GM21786 (cell line): ENCODE measurements around the gene STAMBP.
A peak's percentile ranks its signal among the peaks of the same experiment; 100 is the strongest.
"Not testable (repeated sequence)": the region's sequence is repeated elsewhere in the genome, so short reads cannot be mapped to it uniquely, and the experiment has no call there.

Experiments used
- ATAC-seq: cut with Tn5 transposase; IDR thresholded peaks from one replicate; pipeline ENCODE4 v1.9.1; 2021; ENCODE audit not compliant: unreplicated experiment

Gene STAMBP

DNA sequence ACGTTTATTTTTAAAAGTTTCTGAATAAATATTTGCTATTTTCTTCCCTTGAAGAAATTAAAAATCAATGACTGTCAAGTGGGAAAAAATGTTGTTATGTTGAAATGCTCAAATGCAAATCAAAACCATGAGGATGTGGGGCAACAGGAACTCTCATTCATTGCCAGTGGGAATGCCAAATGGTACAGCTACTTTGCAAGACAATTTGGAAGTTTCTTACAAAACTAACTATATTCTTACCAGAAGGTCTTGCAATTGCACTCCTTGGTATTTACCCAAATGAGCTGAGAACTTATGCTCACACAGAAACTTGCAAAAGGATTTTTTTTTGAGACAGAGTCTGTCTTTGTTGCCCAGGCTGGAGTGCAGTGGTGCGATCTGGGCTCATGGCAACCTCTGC lies 56.6 kb downstream of the STAMBP start:
- no peak for ATAC-seq

DNA sequence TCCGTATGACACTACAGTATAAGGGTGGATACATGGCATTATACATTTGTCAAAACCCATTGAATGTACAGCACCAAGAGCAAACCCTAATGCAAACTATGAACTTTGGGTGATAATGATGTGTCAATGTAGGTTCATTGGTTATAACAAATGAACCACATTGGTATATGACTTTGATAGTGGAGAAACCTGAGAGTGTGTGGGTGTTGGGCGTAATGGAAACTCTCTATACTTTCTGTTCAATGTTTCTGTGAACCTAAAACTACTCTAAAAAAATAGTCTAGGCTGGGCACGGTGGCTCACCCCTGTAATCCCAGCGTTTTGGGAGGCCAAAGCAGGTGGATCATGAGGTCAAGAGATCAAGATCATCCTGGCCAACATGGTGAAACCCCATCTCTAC lies 57.6 kb downstream of the STAMBP start:
- no peak for ATAC-seq

DNA sequence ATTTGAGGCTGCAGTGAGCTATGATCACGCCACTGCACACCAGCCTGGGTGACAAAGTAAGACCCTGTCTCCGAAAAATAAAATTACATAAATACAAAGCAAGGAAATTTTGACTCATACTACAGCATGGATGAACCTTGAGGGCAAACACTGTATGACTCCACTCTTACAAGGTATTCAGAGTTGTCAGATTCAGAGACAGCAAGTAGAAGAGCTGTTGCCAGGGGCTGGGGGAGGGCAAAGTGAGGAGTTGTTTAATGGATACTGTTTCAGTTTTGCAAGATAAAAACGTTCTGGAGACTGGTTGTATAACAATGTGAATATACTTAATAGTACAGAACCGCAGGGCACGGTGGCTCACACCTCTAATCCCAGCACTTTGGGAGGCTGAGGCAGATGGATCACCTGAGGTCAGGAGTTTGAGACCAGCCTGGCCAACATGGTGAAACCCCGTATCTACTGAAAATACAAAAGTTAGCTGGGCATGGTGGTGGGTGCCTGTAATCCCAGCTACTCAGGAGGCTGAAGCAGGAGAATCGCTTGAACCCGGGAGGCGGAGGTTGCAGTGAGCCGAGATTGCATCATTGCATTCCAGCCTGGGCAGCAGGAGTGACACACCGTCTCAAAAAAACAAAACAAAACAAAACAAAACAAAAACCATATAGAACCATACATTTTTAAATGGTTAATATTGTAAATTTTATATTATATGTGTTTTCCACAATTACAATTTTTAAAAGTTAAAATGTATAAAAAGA lies 59.0 kb downstream of the STAMBP start:
- not testable (repeated sequence) for ATAC-seq

DNA sequence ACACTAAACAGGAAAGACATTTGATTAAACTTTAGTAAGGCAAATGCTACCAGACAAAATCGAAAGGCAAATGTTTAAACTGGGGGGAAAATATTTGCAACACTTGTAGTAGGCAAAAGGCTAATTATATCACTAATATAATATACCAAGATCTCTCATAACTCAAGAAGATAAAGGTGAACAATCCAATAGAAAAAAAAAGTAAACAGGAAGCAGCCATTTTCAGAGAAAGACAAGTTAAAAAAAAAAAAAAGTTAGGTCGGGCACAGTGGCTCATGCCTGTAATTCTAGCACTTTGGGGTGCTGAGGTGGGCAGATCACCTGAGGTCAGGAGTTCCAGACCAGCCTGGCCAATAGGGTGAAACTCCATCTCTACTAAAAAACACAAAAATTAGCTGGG lies 59.6 kb downstream of the STAMBP start:
- no peak for ATAC-seq

DNA sequence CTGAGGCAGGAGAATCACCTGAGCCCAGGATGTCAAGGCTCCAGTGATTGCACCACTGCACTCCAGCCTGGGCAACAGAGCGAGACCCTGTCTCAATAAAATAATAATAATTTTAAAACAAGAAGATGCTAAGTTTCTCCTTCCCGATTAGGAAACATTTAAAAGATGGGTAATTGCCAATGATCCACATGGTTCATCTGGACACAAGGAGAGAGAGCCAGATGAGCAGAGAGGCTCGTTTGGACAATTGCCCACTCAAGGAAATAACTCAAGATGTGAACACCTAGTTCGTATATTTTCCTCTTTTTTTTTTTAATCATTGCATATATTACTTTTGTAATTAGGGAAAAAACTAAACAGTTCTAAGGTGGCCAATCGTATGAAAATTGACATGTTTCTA lies 60.4 kb downstream of the STAMBP start:
- ATAC-seq: no peak

DNA sequence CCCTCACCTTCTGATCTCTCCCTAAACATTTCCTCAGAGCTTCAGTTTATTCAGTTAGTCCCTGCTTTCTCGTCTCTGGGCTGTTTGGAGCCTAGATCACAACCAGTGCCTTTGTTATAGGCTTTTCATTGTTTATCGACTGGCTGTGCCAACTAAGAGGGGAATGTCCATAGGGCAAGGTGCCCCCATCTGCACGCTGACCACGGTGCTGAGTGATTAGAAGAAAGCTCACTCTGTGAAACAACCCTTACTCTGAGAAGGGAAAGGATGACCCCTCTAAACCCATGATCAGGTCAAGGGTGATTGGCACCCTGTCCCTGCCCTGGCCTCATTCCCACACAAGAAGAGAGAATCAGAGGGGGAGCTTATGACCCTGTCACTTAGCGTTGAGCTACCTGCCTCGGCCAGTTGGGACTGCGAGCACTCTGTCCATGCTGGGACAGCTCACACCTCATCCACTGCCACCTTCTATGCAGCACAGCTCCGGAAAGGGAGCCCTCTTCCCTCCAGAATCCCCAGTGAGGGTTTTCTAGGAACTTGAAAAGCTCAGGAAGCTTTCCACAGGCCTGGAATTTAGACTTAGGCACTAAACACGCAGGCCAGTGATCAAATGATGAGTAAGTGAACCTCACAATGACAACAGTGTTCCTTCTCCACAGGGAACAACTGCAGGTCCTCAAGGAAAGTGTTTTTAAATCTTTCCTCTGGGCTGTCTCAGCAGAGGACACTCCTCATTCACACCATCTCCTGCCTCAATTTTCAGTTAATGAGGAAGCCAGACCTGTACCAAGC lies 61.7 kb downstream of the STAMBP start:
- ATAC-seq: no peak

DNA sequence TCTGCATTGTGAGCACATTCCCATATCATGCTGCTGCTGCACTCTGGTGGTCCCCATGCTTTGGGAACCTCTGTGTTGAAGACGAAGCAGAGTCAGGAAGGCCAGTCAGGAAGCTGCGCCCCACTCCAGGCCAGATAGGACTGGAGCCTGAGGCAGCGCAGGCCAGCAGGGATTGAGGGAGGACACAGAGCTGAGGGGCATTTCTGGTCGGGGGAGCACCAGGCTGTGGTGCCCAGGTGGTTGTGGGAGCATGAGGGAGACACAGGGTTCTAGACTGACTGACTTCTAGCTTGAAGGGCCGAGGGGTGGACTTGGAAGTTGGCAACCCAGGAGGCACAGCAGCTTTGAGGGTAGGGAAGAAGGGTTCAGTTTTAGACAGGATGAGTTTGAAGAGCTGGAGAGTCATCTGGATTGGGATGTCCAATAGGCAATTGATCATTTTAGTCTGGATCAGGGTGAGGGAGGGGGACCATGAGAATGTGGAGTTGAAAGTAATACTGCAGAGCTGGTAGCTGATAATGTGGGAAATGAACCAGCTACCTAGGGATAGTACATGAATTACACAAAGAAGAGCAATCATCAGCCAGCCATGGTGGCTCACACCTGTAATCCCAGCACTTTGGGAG lies 62.6 kb downstream of the STAMBP start:
- ATAC-seq: no peak

DNA sequence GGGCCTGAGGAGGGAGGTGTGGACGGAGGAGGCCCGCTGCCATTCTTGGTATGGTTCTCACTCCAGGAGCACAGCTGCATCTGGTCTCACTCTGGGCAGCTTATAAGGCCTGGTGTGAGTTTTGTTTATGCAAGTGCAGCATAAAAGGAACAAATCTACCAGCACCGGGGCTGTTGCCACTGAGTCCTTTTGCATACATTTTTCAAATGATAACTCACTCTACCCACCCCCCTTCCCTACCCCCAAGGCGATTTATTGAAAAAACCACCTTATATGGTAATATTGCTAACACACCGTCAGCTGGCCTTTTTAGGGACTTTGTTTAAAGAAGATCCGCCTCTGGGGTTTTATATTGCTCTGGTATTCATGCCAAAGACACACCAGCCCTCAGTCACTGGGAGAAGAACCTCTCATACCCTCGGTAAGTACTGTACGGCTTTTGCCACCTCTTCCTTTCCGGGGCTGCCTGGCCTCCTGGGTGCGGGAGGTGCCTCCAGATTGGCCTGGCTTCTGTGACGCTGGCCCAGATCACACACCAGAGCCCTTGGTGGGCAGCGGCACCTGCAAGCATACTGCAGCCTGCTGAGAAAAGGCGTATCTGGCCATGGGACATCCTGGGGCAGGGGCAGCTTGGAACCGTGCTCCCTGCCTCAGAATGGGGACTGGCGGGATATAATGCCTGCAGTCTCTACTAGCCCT lies 64.0 kb downstream of the STAMBP start, which contains the start of gene ACTG2:
TSS of gene ACTG2 (plus strand) at position 378 of the 699 bp plus-strand sequence. CDS start 8,304 bp downstream, outside the sequence.
- ATAC-seq: no peak

DNA sequence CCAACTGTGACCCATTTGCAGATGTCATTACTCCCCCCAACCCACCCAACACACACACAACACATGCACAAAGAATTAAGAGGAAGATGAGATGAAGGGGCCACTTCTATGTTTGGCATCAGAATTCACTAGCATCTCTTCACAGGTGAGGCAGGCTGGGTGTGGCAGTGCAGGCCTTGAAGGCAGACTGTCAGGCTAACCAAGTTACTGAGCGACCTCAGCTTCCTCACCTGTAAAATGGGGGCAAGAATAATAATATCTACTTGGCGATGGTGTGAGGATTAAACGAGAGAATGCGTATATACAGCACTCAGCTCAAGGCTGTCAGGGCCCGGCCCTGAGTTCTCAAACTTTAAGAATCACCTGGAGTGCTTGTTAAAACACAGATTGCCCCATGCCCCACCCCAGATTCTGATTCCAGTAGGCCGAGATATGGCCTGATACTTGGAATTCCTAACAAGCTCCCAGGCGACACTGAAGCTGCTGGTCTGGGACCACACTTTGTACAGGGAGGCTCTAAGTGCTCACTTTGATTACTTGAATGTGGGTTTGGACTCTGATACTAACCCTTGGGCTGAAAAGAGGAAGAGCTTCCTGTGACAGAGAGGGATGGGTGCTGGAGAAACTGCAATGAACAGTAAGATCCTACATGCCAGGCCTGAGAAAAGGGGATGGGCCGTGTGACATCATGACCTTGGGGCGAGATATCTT lies 65.2 kb downstream of the STAMBP start:
- no peak for ATAC-seq

DNA sequence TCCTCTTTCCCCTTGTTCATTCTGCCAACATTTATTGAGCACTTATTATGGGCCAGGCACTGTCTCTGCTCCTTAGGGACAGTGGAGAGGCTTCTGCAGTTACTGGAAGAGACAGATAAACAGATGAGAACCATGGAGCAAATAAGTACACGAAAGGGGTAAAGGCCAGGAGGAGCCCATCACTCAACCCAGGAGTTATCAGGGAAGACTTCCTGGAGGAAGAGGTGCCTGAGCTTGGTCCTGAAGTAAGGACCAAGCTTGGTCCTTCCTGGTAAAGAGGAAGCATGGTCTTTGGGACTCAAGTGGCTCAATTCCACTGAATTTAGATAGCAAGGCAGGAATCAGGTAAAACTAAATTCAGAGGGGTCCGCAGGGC lies 65.7 kb downstream of the STAMBP start:
- ATAC-seq: no peak

DNA sequence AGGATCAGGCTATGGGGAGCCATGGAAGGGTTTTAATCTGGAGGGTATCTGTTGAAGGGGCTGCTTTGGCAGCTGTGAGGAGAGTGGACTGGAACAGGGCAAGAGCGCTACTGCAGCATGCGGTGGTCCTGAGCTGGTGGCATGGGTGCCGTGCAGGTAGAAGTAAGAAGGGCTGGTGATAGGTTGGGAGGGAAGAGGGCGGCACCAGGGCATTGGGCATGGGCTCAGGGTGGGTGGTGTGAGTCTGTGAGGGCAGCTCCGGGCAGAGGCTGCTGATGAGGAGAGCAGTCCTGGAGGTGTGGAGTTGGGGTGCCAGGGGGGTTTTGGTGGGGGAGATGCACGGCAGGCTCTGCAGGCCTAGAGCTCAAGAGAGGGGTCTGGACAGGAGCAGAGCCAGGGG lies 66.1 kb downstream of the STAMBP start:
- no peak for ATAC-seq

DNA sequence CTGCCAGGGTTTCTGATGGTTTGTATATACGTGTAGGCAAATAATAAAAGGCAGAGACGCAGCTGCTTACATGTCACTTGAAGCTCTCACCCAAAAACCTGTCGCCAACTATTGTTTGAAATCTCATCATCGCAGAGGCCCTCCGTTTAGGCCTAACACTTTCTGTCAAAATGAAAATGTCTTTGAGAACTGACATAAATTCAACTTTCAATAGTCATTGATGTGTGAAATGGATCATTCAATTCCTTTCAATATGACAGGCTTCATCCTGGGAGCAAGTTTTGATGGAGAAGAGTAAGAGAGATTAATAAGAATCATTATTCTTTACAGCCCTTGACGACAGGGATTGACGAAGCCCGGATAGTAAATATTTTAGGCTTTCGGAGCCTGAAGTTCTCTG lies 66.7 kb downstream of the STAMBP start:
- ATAC-seq: no peak

DNA sequence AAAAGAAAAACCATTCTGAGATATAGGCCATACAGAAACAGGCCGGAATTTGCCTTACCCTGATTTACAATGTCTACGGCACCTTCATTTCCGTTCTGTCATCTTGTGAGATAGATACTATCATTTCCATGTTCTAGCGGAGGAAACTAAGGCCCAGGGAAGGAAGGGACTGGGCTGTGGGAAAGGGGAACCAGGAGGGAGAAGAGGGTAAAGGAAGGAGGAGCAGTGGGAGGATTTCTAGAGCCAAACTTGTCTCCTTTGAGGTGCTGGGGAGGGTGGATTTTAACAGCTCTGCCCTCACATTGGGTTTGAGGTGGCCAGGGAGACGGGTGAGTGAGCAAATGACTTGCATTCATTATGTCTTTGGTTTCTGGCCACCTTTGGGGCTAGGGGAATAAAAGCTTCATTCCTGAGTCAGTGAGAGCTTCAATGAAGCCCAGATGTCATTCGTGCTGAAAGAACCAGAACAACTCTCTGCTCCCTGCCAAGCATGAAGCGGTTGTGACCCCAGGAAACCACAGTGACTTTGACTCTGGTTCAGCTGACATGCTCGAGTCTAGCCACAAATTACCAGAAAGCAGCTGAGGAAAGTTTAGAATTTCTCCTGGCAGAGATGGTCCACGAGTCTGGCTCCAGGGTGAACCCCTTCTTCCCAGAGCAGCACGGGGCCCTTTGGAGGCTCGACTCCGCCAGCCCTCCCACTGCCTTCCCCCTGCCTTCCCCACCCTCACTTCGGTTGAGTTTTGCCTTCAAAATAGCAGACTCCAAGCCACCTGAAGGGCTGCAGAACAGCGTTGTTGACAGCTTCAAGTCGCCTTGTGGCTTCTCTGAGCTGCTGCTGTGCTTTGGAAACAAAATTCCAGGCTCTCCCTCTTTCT lies 67.8 kb downstream of the STAMBP start:
- ATAC-seq: peak; percentile 68

DNA sequence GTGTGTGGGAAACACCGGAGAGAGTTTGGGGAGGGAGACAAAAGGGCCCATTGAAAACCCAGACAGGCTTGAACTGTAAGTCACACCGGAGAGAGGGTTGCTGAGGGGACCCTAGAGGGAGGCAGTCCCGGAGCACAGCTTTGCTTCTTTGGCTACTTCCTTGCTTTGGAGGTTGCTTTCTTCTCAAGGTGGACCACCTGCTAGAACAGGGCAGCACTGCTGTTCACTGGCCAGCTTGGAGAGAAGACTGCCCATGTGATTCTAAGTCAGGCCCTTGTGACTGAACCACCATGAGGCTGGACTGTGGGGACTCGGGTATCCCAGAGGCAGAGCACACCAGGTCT lies 68.5 kb downstream of the STAMBP start:
- ATAC-seq: no peak

DNA sequence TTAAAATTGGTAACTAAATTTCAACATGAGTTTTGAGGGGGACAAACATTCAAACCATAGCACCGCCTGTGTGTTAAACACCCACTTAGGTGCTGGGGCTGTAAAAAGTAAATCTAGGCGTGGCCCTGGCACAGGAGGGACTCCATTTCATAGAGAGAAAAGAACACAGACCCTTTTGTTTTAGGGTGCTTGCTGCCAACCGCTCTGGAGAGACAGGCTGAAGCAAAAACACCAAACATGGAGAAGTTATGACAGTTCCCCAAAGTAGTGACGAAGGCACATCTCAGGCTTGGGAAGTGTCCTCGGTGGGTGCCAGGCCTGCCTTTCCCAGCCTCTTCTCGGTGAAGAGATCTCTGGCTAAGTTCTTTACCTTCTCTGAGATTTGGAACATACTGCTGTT lies 69.2 kb downstream of the STAMBP start:
- no peak for ATAC-seq

DNA sequence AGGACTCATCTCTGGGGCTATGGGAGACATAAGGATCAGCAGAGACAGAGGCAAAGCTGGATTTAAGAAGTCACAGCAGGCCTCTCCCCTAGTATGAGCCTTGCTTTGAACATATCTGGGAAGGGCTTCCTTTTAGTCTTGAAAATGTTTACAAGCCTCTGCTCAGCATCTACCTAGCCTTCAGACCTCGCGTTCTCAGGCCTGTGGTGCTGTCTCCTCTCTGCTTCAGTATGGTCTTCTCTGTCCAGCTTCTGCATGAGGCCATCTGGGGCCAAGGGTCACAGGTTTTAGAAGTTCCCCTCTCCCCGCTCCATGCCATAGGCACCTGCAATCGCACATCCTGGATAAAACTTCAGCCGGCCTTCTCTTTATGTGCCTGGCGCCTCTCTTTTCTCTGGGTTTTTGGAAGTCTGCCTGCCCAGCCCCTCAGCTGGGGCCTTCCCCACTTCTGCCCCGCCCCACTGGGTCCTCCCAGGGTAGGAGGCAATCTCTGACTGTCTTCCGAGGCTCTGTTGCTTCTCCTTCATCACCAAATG lies 71.1 kb downstream of the STAMBP start:
- no peak for ATAC-seq

DNA sequence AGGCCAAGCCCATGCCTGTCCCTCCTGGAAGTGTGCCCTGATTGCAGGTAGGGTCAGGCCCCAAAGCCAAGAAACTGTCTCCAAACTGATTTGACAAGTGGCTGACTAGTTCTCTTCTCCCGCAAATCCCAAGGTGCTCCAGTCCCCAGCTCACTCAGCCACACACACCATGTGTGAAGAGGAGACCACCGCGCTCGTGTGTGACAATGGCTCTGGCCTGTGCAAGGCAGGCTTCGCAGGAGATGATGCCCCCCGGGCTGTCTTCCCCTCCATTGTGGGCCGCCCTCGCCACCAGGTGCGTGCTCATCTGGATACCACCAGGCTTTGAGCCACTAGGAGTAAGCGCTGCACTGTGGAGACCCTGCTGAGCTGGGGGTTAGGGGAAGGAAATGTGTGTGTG lies 72.4 kb downstream of the STAMBP start:
- no peak for ATAC-seq

DNA sequence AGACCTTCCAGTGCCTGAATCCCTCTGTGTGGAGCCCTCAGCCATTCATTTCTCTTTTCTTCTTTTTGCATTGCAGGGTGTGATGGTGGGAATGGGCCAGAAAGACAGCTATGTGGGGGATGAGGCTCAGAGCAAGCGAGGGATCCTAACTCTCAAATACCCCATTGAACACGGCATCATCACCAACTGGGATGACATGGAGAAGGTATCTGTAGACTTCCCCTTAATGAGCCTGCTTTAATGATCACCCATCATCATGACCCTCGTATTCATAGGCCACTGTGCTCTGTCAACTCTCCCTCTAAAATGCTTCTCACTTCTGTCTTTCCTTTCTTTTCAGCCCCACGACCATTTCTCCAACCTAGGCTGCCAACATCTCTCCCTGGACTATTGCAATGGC lies 73.5 kb downstream of the STAMBP start:
- ATAC-seq: no peak

DNA sequence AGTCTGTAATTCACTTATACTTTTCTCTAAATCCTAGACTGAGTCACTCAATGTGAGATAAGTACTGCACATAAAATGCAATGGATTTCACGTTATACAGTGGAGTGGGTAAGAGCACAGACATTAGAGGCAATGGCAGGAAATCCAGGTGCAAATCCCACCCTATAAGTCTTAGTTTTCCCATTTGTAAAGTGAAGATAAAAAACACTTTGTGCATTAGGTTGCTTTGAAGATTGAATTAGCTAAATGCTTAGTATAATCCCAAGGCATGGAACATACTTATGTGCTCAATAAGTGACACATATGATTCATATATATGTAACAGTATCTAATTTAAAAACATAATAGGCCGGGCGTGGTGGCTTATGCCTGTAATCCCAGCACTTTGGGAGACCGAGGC lies 74.6 kb downstream of the STAMBP start:
- ATAC-seq: no peak
